Spleen (tissue), 11 donors: Measurements from ENCODE around the gene CPED1. TPM values are rescaled to one million over a fixed set of nuclear protein-coding genes. Genes with fewer than 3 reads are reported as not detected.

Experiments
- DNase-seq: peaks from one replicate; pipeline ENCODE4 v3.0.0-alpha.2; 2020
- H3K27ac ChIP-seq, 8 donors: fragments of 200-600 bp; sonication (generic) in 7 of 8; 1 replicate in 4 of 8; 2 replicates in 4 of 8; pipeline versions ENCODE4 v1.5.0 to v1.8.0; 2016 to 2021; ENCODE audit warnings: inconsistent platforms in 4 of 8, mild to moderate bottlenecking in 4 of 8, moderate library complexity in 1 of 8
- H3K27me3 ChIP-seq, 7 donors: fragments of 200-600 bp; sonication (generic) in 6 of 7; replicated peaks in 1 of 7; 1 replicate in 4 of 7; 2 replicates in 3 of 7; pipeline versions ENCODE4 v1.5.0 to v1.8.0; 2016 to 2021; ENCODE audit warnings: inconsistent platforms in 3 of 7, mild to moderate bottlenecking in 1 of 7
- H3K36me3 ChIP-seq, 6 donors: fragments of 200-600 bp; sonication (generic) in 5 of 6; 1 replicate in 4 of 6; 2 replicates in 2 of 6; pipeline versions ENCODE4 v1.5.0 to v1.8.0; 2016 to 2021; ENCODE audit warnings: inconsistent platforms in 2 of 6
- H3K4me1 ChIP-seq, 6 donors: fragments of 200-600 bp; sonication (generic) in 5 of 6; 1 replicate in 3 of 6; 2 replicates in 3 of 6; pipeline versions ENCODE4 v1.5.0 to v1.8.0; 2016 to 2021; ENCODE audit warnings: inconsistent platforms in 3 of 6
- H3K4me3 ChIP-seq, 8 donors: fragments of 200-600 bp; sonication (generic) in 7 of 8; 1 replicate in 4 of 8; 2 replicates in 4 of 8; pipeline versions ENCODE4 v1.5.0 to v1.8.0; 2016 to 2021; ENCODE audit warnings: inconsistent platforms in 4 of 8, mild to moderate bottlenecking in 4 of 8, moderate library complexity in 2 of 8
- H3K9me3 ChIP-seq, 8 donors: fragments of 200-600 bp; sonication (generic) in 7 of 8; 1 replicate in 4 of 8; 2 replicates in 4 of 8; pipeline versions ENCODE4 v1.5.0 to v1.8.0; 2016 to 2021; ENCODE audit warnings: inconsistent platforms in 4 of 8
- POLR2A ChIP-seq, 3 donors: fragments of 450-650 bp; IDR thresholded peaks; one replicate each; pipeline ENCODE4 v1.5.1; 2017; ENCODE audit warnings: antibody characterized with exemption in 3 of 3, mild to moderate bottlenecking in 1 of 3
- POLR2AphosphoS5 ChIP-seq, 3 donors: sonication (generic); formaldehyde crosslinking; IDR thresholded peaks; one replicate each; pipeline ENCODE4 v1.5.1; 2017; ENCODE audit warnings: antibody characterized with exemption in 3 of 3
- WGBS, 5 donors: extraction: QIAGEN DNeasy Blood & Tissue Kit in 3 of 5; methylation state at CpG; one replicate each; pipeline versions ENCODE4 v1.1.5 to v1.1.7; 2013 to 2018; 5-methylcytosine and 5-hydroxymethylcytosine counted together
- intact Hi-C: fragments of 100-400 bp; cut with DNase I; formaldehyde crosslinking; loops from one replicate; pipeline ENCODE4 v1.15.0; 2023; ENCODE audit warnings: low total_unique reads
- polyA plus RNA-seq, 3 donors: library from polyadenylated mRNA; stranded (reverse); fragments of 200-250 nt; gene quantifications; one replicate each; pipeline ENCODE4 v1.2.1, GENCODE V29; 2013
- total RNA-seq, 7 donors: library from RNA; depleted of rRNA in 3 of 7; stranded (reverse); fragments of >200 nt in 3 of 7; fragmentation: NEBNext Ultra II Directional in 4 of 7; extraction: Animal tissue kit (Norgen Biotek cat#: 25700) in 4 of 7; gene quantifications; one replicate each; pipeline versions ENCODE4 v1.1.0 to v1.2.1, GENCODE V29; 2016 to 2021
- TF ChIP-seq, protein P1 (sequence below), 11 experiments: fragments of 200-600 bp in 7 of 11; fragments of 450-650 bp in 4 of 11; sonication (generic) in 4 of 11; IDR thresholded peaks in 8 of 11; conservative IDR thresholded peaks in 3 of 11; 1 replicate in 7 of 11; 2 replicates in 4 of 11; pipeline versions ENCODE4 v1.4.0 to v1.8.0; 2016 to 2021; ENCODE audit warnings: antibody characterized with exemption in 11 of 11, inconsistent platforms in 4 of 11, mild to moderate bottlenecking in 1 of 11
- donor health status: healthy with polysubstance abuse.
- donor health status: DM: no; HTN: no; CAD: no; lungs with moderate emphysema.
- donor health status: DM: no; HTN: no; CAD: no.
- donor health status: Bipolar disorder and iron deficiency.
- donor health status: healthy.
- donor health status: DM: no; HTN: no; CAD: no.
- donor health status: DM: yes; HTN: yes; CAD: no.

The CPED1 gene
- total and polyA plus RNA-seq, 10 donors = 1.5 to 81.6 (median 38.6) TPM

DNA sequence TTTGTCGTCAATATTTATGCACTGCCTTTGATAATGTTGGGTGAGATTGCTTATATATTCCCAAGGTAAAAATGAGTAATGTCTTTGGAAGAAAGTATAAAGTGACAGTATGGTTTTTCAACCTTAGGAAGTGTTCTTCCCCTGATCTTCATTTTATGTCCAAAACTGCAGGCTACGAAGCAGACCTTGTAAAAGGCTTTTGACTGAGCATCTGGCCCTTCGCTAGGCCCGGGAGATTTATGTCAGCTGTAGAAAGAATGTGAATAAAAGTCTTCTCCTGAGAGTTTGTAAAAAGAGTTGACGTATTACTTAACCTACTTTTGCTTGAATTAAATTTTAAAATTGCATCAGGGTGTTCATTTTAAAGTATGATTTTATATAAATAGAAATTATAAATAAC, 116.8 kb downstream of the CPED1 start:
- Histone ChIP-seq H3K36me3 (peaks cover 0 to 6% (median 0%) of the 10 kb centered on the region in 6 donors), H3K4me3 (no peak overlapping the region), H3K9me3 (no peaks in the 10 kb centered on the region), H3K27ac (no peak overlapping the region), H3K4me1 (peaks cover 0 to 8% (median 2%) of the 10 kb centered on the region in 6 donors), H3K27me3 (no peaks in the 10 kb centered on the region)
- TF ChIP-seq POLR2A (IDR thresholded peaks at IDR 0.05) = no peak
- TF ChIP-seq, protein P1, sequence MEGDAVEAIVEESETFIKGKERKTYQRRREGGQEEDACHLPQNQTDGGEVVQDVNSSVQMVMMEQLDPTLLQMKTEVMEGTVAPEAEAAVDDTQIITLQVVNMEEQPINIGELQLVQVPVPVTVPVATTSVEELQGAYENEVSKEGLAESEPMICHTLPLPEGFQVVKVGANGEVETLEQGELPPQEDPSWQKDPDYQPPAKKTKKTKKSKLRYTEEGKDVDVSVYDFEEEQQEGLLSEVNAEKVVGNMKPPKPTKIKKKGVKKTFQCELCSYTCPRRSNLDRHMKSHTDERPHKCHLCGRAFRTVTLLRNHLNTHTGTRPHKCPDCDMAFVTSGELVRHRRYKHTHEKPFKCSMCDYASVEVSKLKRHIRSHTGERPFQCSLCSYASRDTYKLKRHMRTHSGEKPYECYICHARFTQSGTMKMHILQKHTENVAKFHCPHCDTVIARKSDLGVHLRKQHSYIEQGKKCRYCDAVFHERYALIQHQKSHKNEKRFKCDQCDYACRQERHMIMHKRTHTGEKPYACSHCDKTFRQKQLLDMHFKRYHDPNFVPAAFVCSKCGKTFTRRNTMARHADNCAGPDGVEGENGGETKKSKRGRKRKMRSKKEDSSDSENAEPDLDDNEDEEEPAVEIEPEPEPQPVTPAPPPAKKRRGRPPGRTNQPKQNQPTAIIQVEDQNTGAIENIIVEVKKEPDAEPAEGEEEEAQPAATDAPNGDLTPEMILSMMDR (IDR thresholded peaks at IDR 0.05 in 8 of 11, conservative IDR thresholded peaks at IDR 0.05 in 3 of 11) = no peak
- TF ChIP-seq POLR2AphosphoS5 (IDR thresholded peaks at IDR 0.05) = no peak
- 89 to 96% (median 91%) methylated on average over 5 of the region's 5 CpGs for WGBS, 5 donors
- intact Hi-C loops = loop anchor here (10.0 kb wide), 1 partner anchor 310 kb away; no protein-coding TSS in a partner anchor
- no peak for DNase-seq

DNA sequence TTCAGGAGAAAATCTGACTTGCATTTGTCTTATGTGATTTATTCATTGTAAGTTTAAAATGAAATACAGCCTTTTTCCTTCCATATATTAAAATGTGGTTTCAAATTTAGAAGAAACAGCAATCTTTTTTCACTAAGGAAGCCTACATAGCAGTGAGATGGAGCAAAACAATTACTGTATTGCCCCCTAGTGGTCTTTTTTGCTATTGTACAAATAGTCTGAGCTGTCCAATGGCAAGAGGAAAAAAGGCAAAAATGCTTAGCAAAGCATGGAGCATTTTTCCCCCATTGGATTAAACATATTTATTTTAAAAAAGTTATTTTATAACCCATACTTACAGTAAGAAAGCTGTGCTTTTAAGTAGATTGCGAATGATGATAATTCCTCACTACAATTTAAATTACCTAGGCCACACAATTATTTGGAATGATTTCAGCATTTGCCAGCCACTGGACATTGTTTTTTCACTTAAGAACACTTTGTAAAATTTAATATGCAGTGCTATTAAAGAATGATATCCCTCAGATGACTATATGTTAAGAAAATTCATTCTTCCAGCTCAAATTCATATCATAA, 119.5 kb downstream of the CPED1 start:
- DNase-seq = no peak

GRCh38 chr7:121109145-121109544, 120.6 kb downstream of the CPED1 start:
- TF ChIP-seq POLR2A (IDR thresholded peaks at IDR 0.05) (no peak), POLR2AphosphoS5 (IDR thresholded peaks at IDR 0.05) (no peak)
- TF ChIP-seq, protein P1 (IDR thresholded peaks at IDR 0.05 in 8 of 11, conservative IDR thresholded peaks at IDR 0.05 in 3 of 11) = no peak
- H3K27ac ChIP-seq = no peak overlapping the region
- no peaks in the 10 kb centered on the region for H3K27me3 ChIP-seq
- 88 to 94% (median 90%) methylated on average over 6 of the region's 6 CpGs for WGBS, 5 donors
- no peaks in the 10 kb centered on the region for H3K36me3 ChIP-seq
- H3K4me3 ChIP-seq = no peak overlapping the region
- H3K9me3 ChIP-seq = no peaks in the 10 kb centered on the region
- intact Hi-C loops = loop anchor here (10.0 kb wide), 1 partner anchor 314 kb away; no protein-coding TSS in a partner anchor
- DNase-seq = no peak
- H3K4me1 ChIP-seq = peaks cover 0 to 4% (median 0%) of the 10 kb centered on the region in 6 donors

More for the DNA sequence above, 119.5 kb downstream of the CPED1 start:
- Histone ChIP-seq H3K9me3 (no peaks in the 10 kb centered on the region), H3K27me3 (no peaks in the 10 kb centered on the region), H3K4me1 (peaks cover 0 to 4% (median 0%) of the 10 kb centered on the region in 6 donors), H3K4me3 (no peak overlapping the region), H3K36me3 (no peaks in the 10 kb centered on the region), H3K27ac (no peak overlapping the region)
- intact Hi-C loops = loop anchor here (10.0 kb wide), 1 partner anchor 313 kb away; no protein-coding TSS in a partner anchor
- TF ChIP-seq, protein P1 (IDR thresholded peaks at IDR 0.05 in 8 of 11, conservative IDR thresholded peaks at IDR 0.05 in 3 of 11) = peak; percentile 38 to 85 (median 68)
- no peak for TF ChIP-seq POLR2AphosphoS5 (IDR thresholded peaks at IDR 0.05)
- 39 to 57% (median 43%) methylated on average over 1 of the region's 1 CpG for WGBS, 5 donors

- DNase-seq = no peak
- Histone ChIP-seq H3K9me3 (no peaks in the 10 kb centered on the region), H3K4me3 (no peak overlapping the region), H3K27ac (no peak overlapping the region), H3K27me3 (no peaks in the 10 kb centered on the region), H3K4me1 (no peaks in the 10 kb centered on the region), H3K36me3 (no peaks in the 10 kb centered on the region)
- TF ChIP-seq, protein P1 (IDR thresholded peaks at IDR 0.05 in 8 of 11, conservative IDR thresholded peaks at IDR 0.05 in 3 of 11) = no peak
- TF ChIP-seq POLR2A (IDR thresholded peaks at IDR 0.05) = no peak
- no peak for TF ChIP-seq POLR2AphosphoS5 (IDR thresholded peaks at IDR 0.05)
- intact Hi-C loops = no loop called here
These were observed 124.8 kb downstream of the CPED1 start for GRCh38 chr7:121113288-121113687.
